Smooth muscle cell (in vitro differentiated cells): Measurements from ENCODE around the gene DNMT1. TPM values are rescaled to one million over a fixed set of nuclear protein-coding genes. Genes with fewer than 3 reads are reported as not detected.

ENCODE experiments used
- DNase-seq: peaks from one replicate; lab custom pipeline; 2025; ENCODE audit not compliant: unreplicated experiment; lab: John Stamatoyannopoulos, UW
- H2AFZ ChIP-seq: fragments of 200-600 bp; sonication (generic); 2 replicates; pipeline ENCODE4 v1.6.0; 2016; ENCODE audit warnings: antibody characterized with exemption, low read depth, mild to moderate bottlenecking
- H3F3A ChIP-seq: fragments of 200-600 bp; sonication (generic); 2 replicates; pipeline ENCODE4 v1.6.0; 2017; ENCODE audit warnings: antibody characterized with exemption, low read depth
- H3K27ac ChIP-seq: fragments of 200-600 bp; sonication (generic); 2 replicates; pipeline ENCODE4 v1.5.1; 2016; ENCODE audit warnings: low read depth, mild to moderate bottlenecking
- H3K27me3 ChIP-seq: fragments of 200-600 bp; sonication (generic); 2 replicates; pipeline ENCODE4 v1.6.1; 2016; ENCODE audit warnings: low read depth, mild to moderate bottlenecking
- H3K36me3 ChIP-seq: fragments of 200-600 bp; sonication (generic); 2 replicates; pipeline ENCODE4 v1.5.1; 2016; ENCODE audit warnings: low read depth
- H3K4me1 ChIP-seq: fragments of 200-600 bp; sonication (generic); 2 replicates; pipeline ENCODE4 v1.5.1; 2016; ENCODE audit warnings: low read depth
- H3K4me2 ChIP-seq: fragments of 200-600 bp; sonication (generic); 2 replicates; pipeline ENCODE4 v1.6.0; 2016; ENCODE audit warnings: mild to moderate bottlenecking
- H3K4me3 ChIP-seq: fragments of 200-600 bp; sonication (generic); 2 replicates; pipeline ENCODE4 v1.5.1; 2016; ENCODE audit warnings: mild to moderate bottlenecking
- H3K79me2 ChIP-seq: fragments of 200-600 bp; sonication (generic); 2 replicates; pipeline ENCODE4 v1.6.0; 2016; ENCODE audit warnings: low read depth, mild to moderate bottlenecking
- H3K9ac ChIP-seq: fragments of 200-600 bp; sonication (generic); 2 replicates; pipeline ENCODE4 v1.6.0; 2016; ENCODE audit warnings: low read depth
- H3K9me3 ChIP-seq: fragments of 200-600 bp; sonication (generic); replicated peaks from 2 replicates; pipeline ENCODE4 v1.5.1; 2016; ENCODE audit warnings: low read depth
- H4K20me1 ChIP-seq: fragments of 200-600 bp; sonication (generic); 2 replicates; pipeline ENCODE4 v1.6.0; 2016; ENCODE audit warnings: low read depth
- CTCF ChIP-seq: fragments of 200-600 bp; sonication (generic); IDR thresholded peaks from 2 replicates; pipeline ENCODE4 v1.5.1; 2017; ENCODE audit warnings: borderline replicate concordance, mild to moderate bottlenecking, antibody characterized with exemption; ENCODE audit not compliant: insufficient read depth, poor library complexity, severe bottlenecking
- WGBS: methylation state at CpG from one replicate; pipeline ENCODE4 v1.1.7; 2016; ENCODE audit warnings: low lambda C conversion rate; 5-methylcytosine and 5-hydroxymethylcytosine counted together
- polyA plus RNA-seq: library from polyadenylated mRNA; unstranded; fragments of >200 nt; fragmentation: Nextera tagmentation; extraction: Ambion mirVana; gene quantifications from 2 replicates; pipeline ENCODE4 v1.2.1, GENCODE V29; 2016
- total RNA-seq: library from RNA; depleted of rRNA; stranded (reverse); fragments of >200 nt; gene quantifications from 2 replicates; pipeline ENCODE4 v1.2.3, GENCODE V29; 2014

The DNMT1 gene
- total and polyA plus RNA-seq, 2 experiments from 2014 or later, result 39.5 to 56.7 TPM

- 99% methylated on average over 10 of the region's 10 CpGs for WGBS
- H2AFZ ChIP-seq, result no peak overlapping the region
- H3K9me3 ChIP-seq, result no peaks in the 10 kb centered on the region
- no peak for TF ChIP-seq CTCF
- no peak overlapping the region for H3K27ac ChIP-seq
- no peaks in the 10 kb centered on the region for H3K27me3 ChIP-seq
- H3K4me3 ChIP-seq, result no peak overlapping the region
- H3K79me2 ChIP-seq, result no peaks in the 10 kb centered on the region
- H3F3A ChIP-seq, result no peaks in the 10 kb centered on the region
- H3K4me1 ChIP-seq, result no peaks in the 10 kb centered on the region
- H3K4me2 ChIP-seq, result no peak overlapping the region
- no peak overlapping the region for H3K9ac ChIP-seq
- no peaks in the 10 kb centered on the region for H4K20me1 ChIP-seq
- peaks cover 12% of the 10 kb centered on the region for H3K36me3 ChIP-seq
- DNase-seq, result no peak
Observed at GRCh38 chr19:10144361-10144760, 50.4 kb downstream of the DNMT1 start.

- Histone ChIP-seq H3K4me3 (no peak overlapping the region), H3K4me2 (no peak overlapping the region), H3K9ac (no peak overlapping the region), H3K27me3 (no peaks in the 10 kb centered on the region), H3F3A (no peaks in the 10 kb centered on the region), H3K9me3 (no peaks in the 10 kb centered on the region), H2AFZ (no peak overlapping the region), H4K20me1 (no peaks in the 10 kb centered on the region), H3K27ac (no peak overlapping the region), H3K4me1 (no peaks in the 10 kb centered on the region), H3K36me3 (peaks cover 12% of the 10 kb centered on the region), H3K79me2 (no peaks in the 10 kb centered on the region)
- WGBS, result 94% methylated on average over 11 of the region's 11 CpGs
- no peak for TF ChIP-seq CTCF
- DNase-seq, result no peak
Observed at GRCh38 chr19:10143681-10144080, 51.1 kb downstream of the DNMT1 start.

- TF ChIP-seq CTCF, result no peak
- H3K9me3 ChIP-seq, result no peaks in the 10 kb centered on the region
- no peaks in the 10 kb centered on the region for H4K20me1 ChIP-seq
- WGBS, result 94% methylated on average over 15 of the region's 15 CpGs
- no peak overlapping the region for H3K27ac ChIP-seq
- no peak overlapping the region for H2AFZ ChIP-seq
- H3K79me2 ChIP-seq, result no peaks in the 10 kb centered on the region
- no peak overlapping the region for H3K4me2 ChIP-seq
- H3K4me3 ChIP-seq, result no peak overlapping the region
- no peaks in the 10 kb centered on the region for H3K27me3 ChIP-seq
- no peaks in the 10 kb centered on the region for H3K4me1 ChIP-seq
- peaks cover 12% of the 10 kb centered on the region for H3K36me3 ChIP-seq
- no peak for DNase-seq
- no peaks in the 10 kb centered on the region for H3F3A ChIP-seq
- H3K9ac ChIP-seq, result no peak overlapping the region
Observed at GRCh38 chr19:10142701-10143375, 51.9 kb downstream of the DNMT1 start.

- 98% methylated on average over 18 of the region's 18 CpGs for WGBS
- H3K79me2 ChIP-seq, result no peaks in the 10 kb centered on the region
- no peak overlapping the region for H3K4me3 ChIP-seq
- no peak for TF ChIP-seq CTCF
- H3K36me3 ChIP-seq, result peaks cover 12% of the 10 kb centered on the region
- H3K9ac ChIP-seq, result no peak overlapping the region
- no peak overlapping the region for H2AFZ ChIP-seq
- no peaks in the 10 kb centered on the region for H3K27me3 ChIP-seq
- no peak for DNase-seq
- H3F3A ChIP-seq, result no peaks in the 10 kb centered on the region
- no peaks in the 10 kb centered on the region for H3K4me1 ChIP-seq
- no peaks in the 10 kb centered on the region for H3K9me3 ChIP-seq
- no peaks in the 10 kb centered on the region for H4K20me1 ChIP-seq
- H3K27ac ChIP-seq, result no peak overlapping the region
- no peak overlapping the region for H3K4me2 ChIP-seq
Observed at GRCh38 chr19:10141973-10142372, 52.8 kb downstream of the DNMT1 start.
